SK-N-SH treated with all-trans-retinoic acid at 6 μM for 48 hours (cell line): ENCODE measurements around the gene EXOSC10.

ENCODE experiments used
- ATAC-seq: fragments of 200-7000 bp; cut with Tn5 transposase; 3 replicates; pipeline ENCODE4 v1.9.1; 2020; ENCODE audit warnings: mild to moderate bottlenecking, moderate library complexity
- ARNTL ChIP-seq: fragments of 450-650 bp; formaldehyde crosslinking; IDR thresholded peaks from 2 replicates; pipeline ENCODE4 v1.5.0; 2020; ENCODE audit warnings: low read depth, mild to moderate bottlenecking, moderate library complexity, borderline replicate concordance
- BACH2 ChIP-seq: fragments of 250-450 bp; sonication (Bioruptor Pico); IDR thresholded peaks from 2 replicates; pipeline ENCODE4 v1.9.0; 2021; ENCODE audit warnings: mild to moderate bottlenecking, borderline replicate concordance
- ESRRG ChIP-seq: fragments of 250-450 bp; sonication (Bioruptor Pico); IDR thresholded peaks from 2 replicates; pipeline ENCODE4 v1.6.1; 2021; ENCODE audit warnings: mild to moderate bottlenecking
- GLIS3 ChIP-seq: fragments of 250-450 bp; sonication (Bioruptor Pico); IDR thresholded peaks from 2 replicates; pipeline ENCODE4 v1.5.0; 2020; ENCODE audit warnings: mild to moderate bottlenecking, moderate library complexity
- ISL1 ChIP-seq: fragments of 250-450 bp; sonication (Bioruptor Pico); IDR thresholded peaks from 2 replicates; pipeline ENCODE4 v2.1.2; 2022; ENCODE audit warnings: mild to moderate bottlenecking, moderate library complexity
- OSR1 ChIP-seq: fragments of 250-450 bp; sonication (Bioruptor Pico); IDR thresholded peaks from 2 replicates; pipeline ENCODE4 v1.8.0; 2022; ENCODE audit warnings: moderate library complexity, mild to moderate bottlenecking, inconsistent platforms
- PATZ1 ChIP-seq: fragments of 250-450 bp; sonication (Bioruptor Pico); IDR thresholded peaks from 2 replicates; pipeline ENCODE4 v1.8.0; 2020; ENCODE audit warnings: mild to moderate bottlenecking, moderate library complexity, borderline replicate concordance
- PPARA ChIP-seq: fragments of 250-450 bp; sonication (Bioruptor Pico); IDR thresholded peaks from 2 replicates; pipeline ENCODE4 v1.5.0; 2020; ENCODE audit warnings: mild to moderate bottlenecking, borderline replicate concordance
- TCF4 ChIP-seq: fragments of 250-450 bp; sonication (Bioruptor Pico); IDR thresholded peaks from 2 replicates; pipeline ENCODE4 v1.8.0; 2021; ENCODE audit warnings: mild to moderate bottlenecking, moderate library complexity, borderline replicate concordance
- TOX ChIP-seq: fragments of 250-450 bp; sonication (Bioruptor Pico); IDR thresholded peaks from 2 replicates; pipeline ENCODE4 v1.8.0; 2021; ENCODE audit warnings: mild to moderate bottlenecking, moderate library complexity, borderline replicate concordance
- ZC3H10 ChIP-seq: fragments of 250-450 bp; sonication (Bioruptor Pico); IDR thresholded peaks from 2 replicates; pipeline ENCODE4 v1.5.1; 2021; ENCODE audit warnings: mild to moderate bottlenecking, moderate library complexity
- ZFP3 ChIP-seq: fragments of 250-450 bp; sonication (Bioruptor Pico); IDR thresholded peaks from 2 replicates; pipeline ENCODE4 v1.5.0; 2020; ENCODE audit warnings: mild to moderate bottlenecking, moderate library complexity
- ZFP30 ChIP-seq: fragments of 450-650 bp; formaldehyde crosslinking; IDR thresholded peaks from 2 replicates; pipeline ENCODE4 v1.5.0; 2022; ENCODE audit warnings: mild to moderate bottlenecking, moderate library complexity
- ZNF565 ChIP-seq: fragments of 450-650 bp; formaldehyde crosslinking; conservative IDR thresholded peaks from 2 replicates; pipeline ENCODE4 v1.5.0; 2020; ENCODE audit warnings: low read depth, mild to moderate bottlenecking, moderate library complexity
- ZNF8 ChIP-seq: fragments of 450-650 bp; formaldehyde crosslinking; IDR thresholded peaks from 2 replicates; pipeline ENCODE4 v1.5.0; 2020; ENCODE audit warnings: mild to moderate bottlenecking, moderate library complexity
- TF ChIP-seq, protein P1 (sequence below): fragments of 250-450 bp; sonication (Bioruptor Pico); IDR thresholded peaks from 2 replicates; pipeline ENCODE4 v1.5.1; 2021; ENCODE audit warnings: mild to moderate bottlenecking, moderate library complexity
- TF ChIP-seq, protein P2 (sequence below): fragments of 250-450 bp; sonication (Bioruptor Pico); IDR thresholded peaks from 2 replicates; pipeline ENCODE4 v1.5.1; 2020; ENCODE audit warnings: low read depth, mild to moderate bottlenecking, moderate library complexity
- TF ChIP-seq, protein P3 (sequence below): fragments of 250-450 bp; sonication (Bioruptor Pico); IDR thresholded peaks from 2 replicates; pipeline ENCODE4 v1.8.0; 2021; ENCODE audit warnings: low read depth, mild to moderate bottlenecking, moderate library complexity, borderline replicate concordance

EXOSC10 gene

DNA sequence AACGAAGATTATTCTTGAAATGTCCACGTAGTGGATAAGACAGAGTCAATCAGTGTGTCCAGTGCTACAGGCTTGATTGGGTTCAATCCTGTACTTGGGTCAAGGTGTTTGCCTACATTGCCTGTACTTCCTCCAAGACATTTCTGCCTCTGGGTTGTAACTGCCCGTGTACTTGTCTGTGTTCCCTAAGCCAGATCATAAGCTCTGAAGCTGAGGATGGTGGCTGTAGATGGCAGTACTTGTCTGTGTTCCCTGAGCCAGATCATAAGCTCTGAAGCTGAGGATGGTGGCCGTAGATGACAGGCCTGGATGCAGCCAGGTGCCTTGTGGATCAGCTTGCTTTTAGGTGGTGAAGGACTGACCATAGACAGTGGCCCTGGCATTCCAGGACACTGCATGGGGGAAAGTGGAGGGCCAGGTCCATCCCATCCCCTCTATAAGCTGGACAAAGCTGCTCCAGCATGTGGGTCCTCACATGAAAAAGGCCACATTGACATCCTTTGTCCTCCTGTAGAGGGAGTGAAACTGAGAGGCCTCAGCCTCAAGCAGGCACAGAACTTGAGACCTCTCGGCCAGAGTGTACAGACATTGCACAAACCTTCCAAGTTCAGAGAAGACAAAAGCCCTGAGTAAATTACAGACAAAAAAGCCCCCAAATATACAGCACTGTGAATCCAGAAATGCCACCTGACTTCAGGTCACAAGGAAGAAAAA, 37.9 kb downstream of the EXOSC10 start (continued):
- TF ChIP-seq PATZ1 (CRISPR knock-in tag), result no peak
- no peak for TF ChIP-seq ZNF565 (CRISPR knock-in tag)
- TF ChIP-seq ARNTL, result no peak
- no peak for TF ChIP-seq ZFP3 (CRISPR knock-in tag)
- TF ChIP-seq TCF4 (CRISPR knock-in tag), result no peak

DNA sequence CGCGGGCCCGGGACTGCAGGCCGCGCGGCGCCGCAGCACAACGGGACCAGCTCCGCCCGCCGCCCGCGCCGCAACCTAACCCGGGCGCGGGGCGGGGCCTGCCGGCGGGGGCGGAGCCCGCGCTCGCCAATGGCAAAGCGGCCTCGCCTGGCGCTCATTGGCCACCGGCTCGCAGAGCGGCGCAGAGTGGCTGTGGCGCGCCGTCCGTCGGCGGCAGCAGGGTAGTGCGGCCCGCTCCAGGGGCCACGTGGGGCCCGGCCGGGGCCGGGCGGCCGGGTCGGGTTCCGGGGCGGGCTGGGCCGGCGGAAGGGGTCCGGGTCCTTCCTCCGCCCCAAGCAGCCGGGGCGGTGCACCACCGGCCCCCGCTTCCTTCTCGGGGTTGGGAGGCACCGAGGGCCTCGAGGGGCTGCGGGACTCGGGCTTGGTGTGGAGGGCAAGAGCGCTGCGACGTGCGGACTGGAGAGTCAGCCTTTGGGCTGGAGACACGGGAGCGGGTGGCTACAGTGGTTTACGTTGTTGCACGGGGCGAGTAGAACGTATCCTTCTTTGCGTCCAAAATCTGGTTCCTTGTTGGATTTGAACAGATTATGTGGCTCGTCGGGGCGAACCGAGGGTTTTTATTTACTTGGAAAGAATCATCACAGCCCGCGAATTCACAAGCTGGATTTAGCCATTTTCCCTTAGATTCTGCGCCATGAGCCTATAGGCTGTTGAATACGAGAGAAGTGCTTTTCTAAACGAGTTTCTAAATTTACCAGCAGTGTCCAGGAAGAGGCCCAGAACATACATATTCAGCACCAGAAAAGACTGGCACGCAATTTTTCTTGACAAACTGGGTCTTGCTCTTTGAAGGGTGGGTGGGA, 39.5 kb downstream of the EXOSC10 start, which contains the start of gene SRM:
SRM (minus strand) TSS at position 51 of the 863 bp plus-strand sequence. CDS start 75 bp downstream, outside the sequence.
- peak; percentile 97 for ATAC-seq
- TF ChIP-seq ZNF565 (CRISPR knock-in tag), result no peak
- TF ChIP-seq BACH2 (CRISPR knock-in tag), result no peak
- TF ChIP-seq ZC3H10 (CRISPR knock-in tag), result no peak
- TF ChIP-seq, protein P1, sequence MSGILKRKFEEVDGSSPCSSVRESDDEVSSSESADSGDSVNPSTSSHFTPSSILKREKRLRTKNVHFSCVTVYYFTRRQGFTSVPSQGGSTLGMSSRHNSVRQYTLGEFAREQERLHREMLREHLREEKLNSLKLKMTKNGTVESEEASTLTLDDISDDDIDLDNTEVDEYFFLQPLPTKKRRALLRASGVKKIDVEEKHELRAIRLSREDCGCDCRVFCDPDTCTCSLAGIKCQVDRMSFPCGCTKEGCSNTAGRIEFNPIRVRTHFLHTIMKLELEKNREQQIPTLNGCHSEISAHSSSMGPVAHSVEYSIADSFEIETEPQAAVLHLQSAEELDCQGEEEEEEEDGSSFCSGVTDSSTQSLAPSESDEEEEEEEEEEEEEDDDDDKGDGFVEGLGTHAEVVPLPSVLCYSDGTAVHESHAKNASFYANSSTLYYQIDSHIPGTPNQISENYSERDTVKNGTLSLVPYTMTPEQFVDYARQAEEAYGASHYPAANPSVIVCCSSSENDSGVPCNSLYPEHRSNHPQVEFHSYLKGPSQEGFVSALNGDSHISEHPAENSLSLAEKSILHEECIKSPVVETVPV (CRISPR knock-in tag), result no peak
- TF ChIP-seq PPARA (CRISPR knock-in tag), result no peak
- TF ChIP-seq ZNF8 (CRISPR knock-in tag), result no peak
- no peak for TF ChIP-seq TOX (CRISPR knock-in tag)
- TF ChIP-seq, protein P2, sequence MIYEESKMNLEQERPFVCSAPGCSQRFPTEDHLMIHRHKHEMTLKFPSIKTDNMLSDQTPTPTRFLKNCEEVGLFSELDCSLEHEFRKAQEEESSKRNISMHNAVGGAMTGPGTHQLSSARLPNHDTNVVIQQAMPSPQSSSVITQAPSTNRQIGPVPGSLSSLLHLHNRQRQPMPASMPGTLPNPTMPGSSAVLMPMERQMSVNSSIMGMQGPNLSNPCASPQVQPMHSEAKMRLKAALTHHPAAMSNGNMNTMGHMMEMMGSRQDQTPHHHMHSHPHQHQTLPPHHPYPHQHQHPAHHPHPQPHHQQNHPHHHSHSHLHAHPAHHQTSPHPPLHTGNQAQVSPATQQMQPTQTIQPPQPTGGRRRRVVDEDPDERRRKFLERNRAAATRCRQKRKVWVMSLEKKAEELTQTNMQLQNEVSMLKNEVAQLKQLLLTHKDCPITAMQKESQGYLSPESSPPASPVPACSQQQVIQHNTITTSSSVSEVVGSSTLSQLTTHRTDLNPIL (CRISPR knock-in tag), result no peak
- TF ChIP-seq ISL1 (CRISPR knock-in tag), result no peak
- no peak for TF ChIP-seq ESRRG (CRISPR knock-in tag)

- peak; percentile 6 for ATAC-seq
- TF ChIP-seq, protein P2 (CRISPR knock-in tag), result no peak
- TF ChIP-seq GLIS3 (CRISPR knock-in tag) (no peak), PPARA (CRISPR knock-in tag) (no peak), OSR1 (no peak)
Observed at GRCh38 chr1:11059155-11059967, 40.3 kb downstream of the EXOSC10 start.

DNA sequence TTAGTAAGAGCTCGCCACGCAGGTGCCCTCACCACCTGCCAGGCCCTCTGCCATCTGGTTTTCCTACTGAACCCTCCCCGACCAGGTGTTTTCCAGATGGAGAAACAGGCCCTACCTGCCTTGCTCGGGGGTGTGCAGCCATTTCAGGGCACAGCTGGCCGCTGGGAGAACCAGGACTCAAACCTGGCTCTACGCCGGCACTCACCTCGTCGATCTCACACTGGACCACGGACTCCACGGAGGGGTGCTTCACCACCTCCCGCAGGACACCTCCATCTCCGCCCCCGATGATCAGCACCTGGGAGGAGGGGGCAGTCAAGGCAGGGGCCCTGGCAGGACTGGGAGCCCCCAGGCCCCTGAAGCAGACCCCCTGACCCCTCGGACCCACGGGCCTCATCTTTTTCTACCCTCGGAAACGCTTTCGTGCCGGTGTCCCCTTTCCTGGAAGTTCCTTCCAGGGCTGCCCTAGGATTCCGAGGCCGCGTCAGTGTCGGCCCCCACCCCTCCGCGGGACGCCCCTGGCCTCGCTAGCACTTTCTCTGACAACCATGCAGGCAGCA, 41.0 kb downstream of the EXOSC10 start:
- no peak for ATAC-seq
- TF ChIP-seq ZFP30 (CRISPR knock-in tag), result no peak
- TF ChIP-seq, protein P3, sequence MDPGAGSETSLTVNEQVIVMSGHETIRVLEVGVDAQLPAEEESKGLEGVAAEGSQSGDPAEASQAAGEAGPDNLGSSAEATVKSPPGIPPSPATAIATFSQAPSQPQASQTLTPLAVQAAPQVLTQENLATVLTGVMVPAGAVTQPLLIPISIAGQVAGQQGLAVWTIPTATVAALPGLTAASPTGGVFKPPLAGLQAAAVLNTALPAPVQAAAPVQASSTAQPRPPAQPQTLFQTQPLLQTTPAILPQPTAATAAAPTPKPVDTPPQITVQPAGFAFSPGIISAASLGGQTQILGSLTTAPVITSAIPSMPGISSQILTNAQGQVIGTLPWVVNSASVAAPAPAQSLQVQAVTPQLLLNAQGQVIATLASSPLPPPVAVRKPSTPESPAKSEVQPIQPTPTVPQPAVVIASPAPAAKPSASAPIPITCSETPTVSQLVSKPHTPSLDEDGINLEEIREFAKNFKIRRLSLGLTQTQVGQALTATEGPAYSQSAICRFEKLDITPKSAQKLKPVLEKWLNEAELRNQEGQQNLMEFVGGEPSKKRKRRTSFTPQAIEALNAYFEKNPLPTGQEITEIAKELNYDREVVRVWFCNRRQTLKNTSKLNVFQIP, result no peak
- no peak for TF ChIP-seq ZNF565 (CRISPR knock-in tag)
- TF ChIP-seq ARNTL, result no peak
- TF ChIP-seq OSR1, result no peak
- TF ChIP-seq, protein P2 (CRISPR knock-in tag), result no peak
